B cell (primary cell): ENCODE results near the gene OR56B4.

Experiments
- EZH2 ChIP-seq: IDR thresholded peaks from 2 replicates; pipeline ENCODE4 v1.6.1; 2012; ENCODE audit warnings: borderline replicate concordance, low read depth, mild to moderate bottlenecking, moderate library complexity, low read length; ENCODE audit not compliant: insufficient read depth, poor library complexity, severe bottlenecking
- TF ChIP-seq, protein P1 (sequence below): fragments of 200-600 bp; IDR thresholded peaks from one replicate; pipeline ENCODE4 v1.8.0; 2022; ENCODE audit warnings: antibody characterized with exemption, mild to moderate bottlenecking

DNA sequence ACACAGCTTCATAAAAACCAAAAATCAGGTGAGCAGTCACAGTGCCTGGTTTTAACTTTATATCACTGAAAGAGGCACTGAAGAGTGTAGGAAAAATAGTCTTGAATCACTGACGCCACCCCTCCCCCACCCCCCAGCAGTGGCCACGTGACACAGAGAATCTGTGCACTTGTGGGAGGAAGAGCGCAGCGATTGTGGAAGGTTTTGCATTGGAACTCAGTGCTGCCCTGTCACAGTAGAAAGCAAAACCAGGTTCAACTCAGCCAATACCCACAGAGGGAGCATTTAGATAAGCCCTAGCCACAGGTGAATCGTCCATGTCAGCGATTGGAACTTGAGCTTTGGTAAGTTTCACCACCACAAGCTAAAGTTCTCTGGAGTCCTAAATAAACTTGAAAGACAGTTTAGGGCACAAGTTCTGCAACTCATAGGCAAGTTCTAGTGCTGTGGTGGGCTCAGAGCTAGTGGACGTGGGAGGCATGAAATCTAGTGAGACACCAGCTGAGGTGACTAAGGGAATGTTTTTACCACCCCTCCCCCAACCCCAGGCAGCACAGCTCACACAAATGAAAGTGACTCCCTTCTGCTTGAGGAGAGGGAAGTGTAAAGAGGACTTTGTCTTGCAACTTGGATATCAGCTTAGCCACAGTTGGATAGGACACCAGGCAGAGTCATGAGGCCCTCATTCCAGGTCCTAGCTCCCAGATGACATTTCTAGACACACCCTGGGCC, 49.3 kb downstream of the OR56B4 start:
- TF ChIP-seq, protein P1, sequence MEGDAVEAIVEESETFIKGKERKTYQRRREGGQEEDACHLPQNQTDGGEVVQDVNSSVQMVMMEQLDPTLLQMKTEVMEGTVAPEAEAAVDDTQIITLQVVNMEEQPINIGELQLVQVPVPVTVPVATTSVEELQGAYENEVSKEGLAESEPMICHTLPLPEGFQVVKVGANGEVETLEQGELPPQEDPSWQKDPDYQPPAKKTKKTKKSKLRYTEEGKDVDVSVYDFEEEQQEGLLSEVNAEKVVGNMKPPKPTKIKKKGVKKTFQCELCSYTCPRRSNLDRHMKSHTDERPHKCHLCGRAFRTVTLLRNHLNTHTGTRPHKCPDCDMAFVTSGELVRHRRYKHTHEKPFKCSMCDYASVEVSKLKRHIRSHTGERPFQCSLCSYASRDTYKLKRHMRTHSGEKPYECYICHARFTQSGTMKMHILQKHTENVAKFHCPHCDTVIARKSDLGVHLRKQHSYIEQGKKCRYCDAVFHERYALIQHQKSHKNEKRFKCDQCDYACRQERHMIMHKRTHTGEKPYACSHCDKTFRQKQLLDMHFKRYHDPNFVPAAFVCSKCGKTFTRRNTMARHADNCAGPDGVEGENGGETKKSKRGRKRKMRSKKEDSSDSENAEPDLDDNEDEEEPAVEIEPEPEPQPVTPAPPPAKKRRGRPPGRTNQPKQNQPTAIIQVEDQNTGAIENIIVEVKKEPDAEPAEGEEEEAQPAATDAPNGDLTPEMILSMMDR = no peak
- TF ChIP-seq EZH2 = no peak
